LNCAP (cell line): ENCODE data around the gene RAMP1.

Experiments
- TF ChIP-seq, protein P1 (sequence below): fragments of 450-650 bp; IDR thresholded peaks from 2 replicates; pipeline ENCODE4 v1.5.1; 2017; ENCODE audit warnings: mild to moderate bottlenecking

Gene RAMP1

DNA sequence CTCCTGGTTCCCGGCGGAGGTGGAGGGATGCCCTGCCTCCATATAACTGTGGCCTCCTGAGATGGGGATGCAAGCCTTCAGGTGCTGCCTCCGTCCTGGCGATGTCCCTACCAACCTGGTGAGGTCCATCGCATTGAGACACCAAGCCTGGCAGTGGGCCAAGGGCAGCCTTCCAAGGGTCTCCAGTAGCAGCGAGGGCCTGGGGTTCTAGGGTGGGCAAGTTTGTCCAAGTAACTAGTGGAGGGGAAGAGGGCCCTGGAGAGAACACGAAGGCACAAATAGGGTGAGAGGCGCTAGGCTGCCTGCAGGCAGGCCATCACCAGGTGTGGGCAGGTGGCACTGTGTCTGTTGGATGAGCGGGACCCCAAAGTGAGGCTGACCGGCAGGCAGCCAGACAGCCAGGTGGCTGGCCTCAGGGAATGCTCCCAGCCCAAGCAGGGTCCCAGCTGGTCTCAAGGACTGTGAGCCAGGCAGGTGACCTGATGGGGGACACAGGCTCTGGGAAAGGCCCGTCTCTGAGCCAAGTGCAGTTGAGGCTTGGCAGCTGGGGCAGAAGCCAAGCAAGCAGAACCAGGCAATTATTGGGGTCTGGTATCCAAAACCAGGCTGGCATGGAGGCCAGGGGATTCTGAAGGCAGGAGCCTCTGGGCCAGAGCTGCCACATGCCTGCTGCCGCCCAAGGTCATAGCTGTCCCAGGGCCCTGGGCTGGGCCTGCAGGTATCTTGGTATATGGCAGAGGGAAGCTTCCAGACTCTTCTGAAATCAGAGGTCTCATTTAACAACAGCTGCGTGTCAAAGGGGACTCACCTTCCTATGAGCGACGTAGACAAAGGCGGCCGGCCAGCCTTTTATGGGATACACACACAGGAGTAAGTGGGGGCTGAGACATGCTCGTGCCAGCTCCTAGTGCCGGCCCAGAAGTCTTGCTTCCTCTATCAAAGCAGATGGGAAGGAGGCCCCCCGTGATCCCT lies 23.4 kb downstream of the RAMP1 start:
- TF ChIP-seq, protein P1, sequence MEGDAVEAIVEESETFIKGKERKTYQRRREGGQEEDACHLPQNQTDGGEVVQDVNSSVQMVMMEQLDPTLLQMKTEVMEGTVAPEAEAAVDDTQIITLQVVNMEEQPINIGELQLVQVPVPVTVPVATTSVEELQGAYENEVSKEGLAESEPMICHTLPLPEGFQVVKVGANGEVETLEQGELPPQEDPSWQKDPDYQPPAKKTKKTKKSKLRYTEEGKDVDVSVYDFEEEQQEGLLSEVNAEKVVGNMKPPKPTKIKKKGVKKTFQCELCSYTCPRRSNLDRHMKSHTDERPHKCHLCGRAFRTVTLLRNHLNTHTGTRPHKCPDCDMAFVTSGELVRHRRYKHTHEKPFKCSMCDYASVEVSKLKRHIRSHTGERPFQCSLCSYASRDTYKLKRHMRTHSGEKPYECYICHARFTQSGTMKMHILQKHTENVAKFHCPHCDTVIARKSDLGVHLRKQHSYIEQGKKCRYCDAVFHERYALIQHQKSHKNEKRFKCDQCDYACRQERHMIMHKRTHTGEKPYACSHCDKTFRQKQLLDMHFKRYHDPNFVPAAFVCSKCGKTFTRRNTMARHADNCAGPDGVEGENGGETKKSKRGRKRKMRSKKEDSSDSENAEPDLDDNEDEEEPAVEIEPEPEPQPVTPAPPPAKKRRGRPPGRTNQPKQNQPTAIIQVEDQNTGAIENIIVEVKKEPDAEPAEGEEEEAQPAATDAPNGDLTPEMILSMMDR = no peak

DNA sequence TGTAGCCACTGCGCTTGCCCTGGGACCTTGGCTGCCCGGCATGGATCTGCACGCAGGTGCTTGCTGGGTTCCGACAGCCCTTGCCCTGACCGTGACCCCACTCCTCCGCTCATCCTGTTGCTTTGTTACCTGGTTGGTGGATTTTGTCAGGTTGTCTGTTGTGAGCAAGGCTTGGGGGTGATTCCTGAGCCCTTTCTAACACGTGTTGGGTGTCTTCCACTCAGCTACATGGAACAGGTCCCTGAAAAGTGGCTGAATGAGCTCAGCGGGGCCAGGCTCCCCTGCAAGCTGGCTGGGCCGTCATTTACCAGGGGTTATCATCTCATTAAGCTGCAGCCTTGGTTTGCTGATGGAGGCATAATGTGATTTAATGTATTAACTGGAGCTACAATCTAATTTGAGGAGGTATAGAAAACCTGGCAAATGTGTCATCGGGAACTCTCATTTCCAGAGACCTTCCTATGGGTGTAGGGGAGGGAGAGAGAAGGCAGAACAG lies 24.6 kb downstream of the RAMP1 start:
- TF ChIP-seq, protein P1 = no peak

DNA sequence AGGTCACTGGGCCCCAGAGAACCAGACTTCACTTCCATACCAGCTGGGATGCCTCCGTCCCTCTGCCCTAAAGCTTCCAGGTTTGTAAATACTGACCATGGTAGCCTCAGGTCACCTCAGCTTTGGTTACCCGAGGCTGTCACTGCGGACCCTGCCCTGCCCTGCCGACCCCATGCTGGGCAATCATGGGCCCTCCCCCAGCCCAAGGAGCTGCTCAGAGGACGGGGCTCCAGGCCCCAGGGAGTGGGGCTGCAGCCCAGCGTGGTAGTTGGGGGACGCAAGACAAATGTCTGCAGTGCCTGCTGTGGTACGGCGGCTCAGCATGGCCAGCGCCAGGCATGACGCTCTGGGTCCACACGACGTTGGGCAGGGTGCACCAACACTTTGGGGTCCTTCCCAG lies 25.3 kb downstream of the RAMP1 start:
- TF ChIP-seq, protein P1 = no peak

DNA sequence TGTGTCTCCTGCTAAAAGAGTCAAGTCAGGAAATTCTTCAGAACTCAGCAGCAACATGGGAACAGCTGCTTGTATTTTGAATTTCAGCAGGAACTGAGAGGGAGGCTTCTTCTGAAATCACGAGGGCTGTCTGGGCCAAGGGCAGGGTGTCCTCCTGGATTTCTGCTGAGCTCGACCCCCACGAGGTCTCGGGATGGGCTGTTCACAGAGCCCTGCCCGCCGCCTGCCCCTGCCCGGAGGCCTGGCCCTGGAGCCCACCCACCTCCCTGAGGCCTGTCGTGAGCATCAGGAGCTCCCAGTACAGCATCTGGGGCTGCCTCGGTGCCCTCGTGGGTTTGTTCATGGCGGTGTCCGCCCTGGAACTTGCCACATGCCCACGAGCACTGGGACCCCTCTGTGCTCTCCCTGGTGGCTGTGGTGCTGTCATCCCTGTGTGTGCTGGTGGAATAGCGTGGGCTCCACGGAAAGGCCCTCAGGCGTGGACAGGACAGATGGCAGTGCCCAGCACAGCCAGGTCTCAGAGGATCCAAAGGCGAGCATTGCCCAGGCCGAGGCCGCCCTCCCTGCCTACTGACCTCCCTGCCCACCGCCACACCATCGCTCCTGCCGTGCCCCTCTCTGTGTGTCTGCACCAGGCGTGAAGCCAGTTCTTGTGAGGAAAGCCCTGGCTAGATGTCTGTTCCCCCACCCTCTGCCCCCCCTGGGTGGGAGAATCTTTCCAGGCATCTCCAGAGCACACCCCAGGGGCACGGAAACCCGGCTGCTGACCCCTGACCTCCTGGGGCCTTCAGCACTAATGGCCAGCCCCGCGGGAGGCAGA lies 25.9 kb downstream of the RAMP1 start:
- TF ChIP-seq, protein P1 = no peak

DNA sequence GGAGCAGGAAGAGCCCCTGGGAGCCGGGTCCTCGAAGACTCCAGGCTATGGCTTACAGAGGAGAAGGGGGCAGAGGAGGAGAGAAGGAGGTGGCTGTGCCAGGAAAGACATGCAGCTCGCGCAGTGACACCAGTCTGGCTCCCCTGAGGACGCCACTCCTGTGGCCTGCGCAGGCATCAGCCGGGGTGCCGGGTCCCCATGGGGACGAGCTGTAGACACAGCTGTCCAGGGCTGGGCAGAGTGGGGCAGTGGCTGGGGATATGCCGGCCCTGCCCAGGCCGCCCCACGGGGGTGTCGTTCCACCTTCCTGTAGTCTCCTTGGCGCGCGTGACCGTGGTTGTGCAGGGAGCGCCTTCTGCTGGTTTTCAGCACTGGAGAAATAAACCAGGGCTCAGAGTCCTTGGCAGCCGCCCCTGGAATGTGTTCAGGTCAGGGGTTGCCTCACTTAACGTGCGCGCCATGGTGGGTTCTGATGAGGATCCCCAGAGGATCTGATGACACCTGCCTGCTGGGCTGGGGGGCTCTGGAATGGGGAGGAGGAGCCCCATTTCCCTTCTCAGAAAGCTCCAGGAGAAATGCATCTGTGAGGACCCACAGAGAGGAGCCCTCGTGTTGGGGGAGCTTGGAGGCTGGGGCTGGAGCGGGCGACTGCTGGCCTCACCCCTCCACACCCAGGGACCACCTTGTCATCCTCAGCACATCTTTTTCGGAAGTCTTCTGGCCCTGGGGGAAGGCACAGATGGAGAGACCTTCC lies 26.7 kb downstream of the RAMP1 start:
- TF ChIP-seq, protein P1 = no peak

DNA sequence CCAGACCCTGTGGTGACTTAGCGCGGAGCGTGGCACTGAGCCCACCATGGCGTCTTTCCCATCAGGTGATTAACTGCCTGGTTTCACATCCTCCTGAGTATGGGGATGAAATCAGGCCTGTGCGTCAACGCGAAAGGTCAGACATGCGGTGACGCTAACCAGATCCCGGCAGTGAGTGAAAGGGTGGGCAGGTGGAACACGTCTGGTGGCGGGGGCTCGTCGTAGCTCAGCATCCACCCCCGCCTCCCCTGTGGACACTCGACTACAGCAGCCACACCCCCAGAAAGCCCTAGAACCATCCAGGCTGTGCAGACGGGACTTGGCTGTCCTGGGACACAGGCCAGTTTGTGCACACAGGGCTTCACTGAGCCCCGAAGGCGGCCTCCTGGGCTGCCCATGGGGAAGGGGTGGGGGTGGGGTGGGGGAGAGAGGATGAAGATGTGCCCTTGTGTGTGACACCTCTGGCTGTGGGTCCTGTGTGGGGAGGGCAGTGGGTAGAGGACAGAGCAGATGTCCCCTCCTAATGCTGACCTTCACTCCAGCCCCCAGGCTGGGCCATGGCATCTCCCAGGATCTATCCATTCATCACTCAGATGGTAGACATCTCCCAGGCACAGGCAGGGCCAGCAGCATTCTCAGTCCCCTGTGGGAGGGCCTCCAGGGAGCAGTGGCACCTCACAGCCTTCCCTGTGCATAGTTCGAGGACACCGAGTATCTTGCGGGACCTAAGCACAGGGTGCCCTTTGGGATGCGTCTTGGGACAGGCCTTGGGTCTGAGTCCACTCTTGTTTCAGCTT lies 27.5 kb downstream of the RAMP1 start:
- TF ChIP-seq, protein P1 = no peak
